Measurements from ENCODE around the gene EPHA8.

The EPHA8 gene

GRCh38 chr1:22607154-22607553 is 43.9 kb downstream of the EPHA8 start:
- no peak overlapping the region for H3K27ac ChIP-seq
- peaks cover 14% of the 10 kb centered on the region for H3K27me3 ChIP-seq (replicated peaks)
- no peak overlapping the region for H3K4me3 ChIP-seq (ENCODE audit: low read depth, low read length)
- no peaks in the 10 kb centered on the region for H3K36me3 ChIP-seq (replicated peaks)
- in situ Hi-C loops (cut with HindIII; ENCODE audit: low pct_ligation_motif_present, low sequenced_read_pairs) = no loop called here
- TF ChIP-seq CTCF (IDR thresholded peaks at IDR 0.05; ENCODE audit: low read depth, low read length, missing control alignments) = no peak
- no peak for DNase-seq

GRCh38 chr1:22608361-22608760 is 45.1 kb downstream of the EPHA8 start:
- no peak for TF ChIP-seq CTCF (IDR thresholded peaks at IDR 0.05; ENCODE audit: low read depth, low read length, missing control alignments)
- in situ Hi-C loops (cut with HindIII; ENCODE audit: low pct_ligation_motif_present, low sequenced_read_pairs) = no loop called here

GRCh38 chr1:22609291-22609690 is 46.0 kb downstream of the EPHA8 start:
- no peak for DNase-seq
- H3K27me3 ChIP-seq (replicated peaks) = peaks cover 11% of the 10 kb centered on the region
- in situ Hi-C loops (cut with HindIII; ENCODE audit: low pct_ligation_motif_present, low sequenced_read_pairs) = no loop called here

More at GRCh38 chr1:22608361-22608760, 45.1 kb downstream of the EPHA8 start:
- Histone ChIP-seq H3K4me3 (ENCODE audit: low read depth, low read length) (no peak overlapping the region), H3K27ac (no peak overlapping the region), H3K27me3 (replicated peaks) (peaks cover 14% of the 10 kb centered on the region), H3K36me3 (replicated peaks) (no peaks in the 10 kb centered on the region)
- DNase-seq = no peak

GRCh38 chr1:22611530-22611947 is 48.2 kb downstream of the EPHA8 start:
- peak; percentile 60 for DNase-seq
- Histone ChIP-seq H3K27ac (no peak overlapping the region), H3K27me3 (replicated peaks) (peaks cover 9% of the 10 kb centered on the region), H3K4me3 (ENCODE audit: low read depth, low read length) (no peak overlapping the region), H3K36me3 (replicated peaks) (no peaks in the 10 kb centered on the region)
- no peak for TF ChIP-seq CTCF (IDR thresholded peaks at IDR 0.05; ENCODE audit: low read depth, low read length, missing control alignments)
- in situ Hi-C loops (cut with HindIII; ENCODE audit: low pct_ligation_motif_present, low sequenced_read_pairs) = no loop called here

More at GRCh38 chr1:22609291-22609690, 46.0 kb downstream of the EPHA8 start:
- no peak overlapping the region for H3K27ac ChIP-seq
- no peak for TF ChIP-seq CTCF (IDR thresholded peaks at IDR 0.05; ENCODE audit: low read depth, low read length, missing control alignments)
- no peaks in the 10 kb centered on the region for H3K36me3 ChIP-seq (replicated peaks)
- no peak overlapping the region for H3K4me3 ChIP-seq (ENCODE audit: low read depth, low read length)

GRCh38 chr1:22612671-22613571 is 49.6 kb downstream of the EPHA8 start:
- in situ Hi-C loops (cut with HindIII; ENCODE audit: low pct_ligation_motif_present, low sequenced_read_pairs) = no loop called here
- Histone ChIP-seq H3K27ac (no peak overlapping the region), H3K27me3 (replicated peaks) (peaks cover 10% of the 10 kb centered on the region), H3K36me3 (replicated peaks) (no peaks in the 10 kb centered on the region), H3K4me3 (ENCODE audit: low read depth, low read length) (no peak overlapping the region)
- no peak for DNase-seq
- no peak for TF ChIP-seq CTCF (IDR thresholded peaks at IDR 0.05; ENCODE audit: low read depth, low read length, missing control alignments)
